ENCODE data around the gene THBD.

Gene THBD

DNA sequence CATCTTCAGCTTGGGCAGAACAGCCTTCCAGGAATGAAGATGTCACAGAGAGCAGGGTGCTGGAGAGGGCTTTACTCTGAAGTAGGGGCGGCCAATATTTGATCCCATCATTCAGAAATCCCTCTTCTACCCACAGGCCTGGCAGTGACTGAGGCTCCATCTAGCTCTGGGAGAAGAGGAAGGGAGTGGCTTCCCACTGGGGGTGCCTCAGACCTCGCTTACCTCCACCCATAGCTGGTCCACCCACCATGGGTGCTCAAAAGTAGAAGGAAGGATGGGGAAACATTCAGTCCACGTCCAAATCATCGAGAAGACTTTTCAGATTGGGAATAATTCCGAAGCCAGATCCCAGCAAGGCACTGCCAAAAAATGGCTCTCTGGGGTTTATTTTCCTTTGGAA is 11.8 kb upstream of the THBD start:
- no peak for DNase-seq

DNA sequence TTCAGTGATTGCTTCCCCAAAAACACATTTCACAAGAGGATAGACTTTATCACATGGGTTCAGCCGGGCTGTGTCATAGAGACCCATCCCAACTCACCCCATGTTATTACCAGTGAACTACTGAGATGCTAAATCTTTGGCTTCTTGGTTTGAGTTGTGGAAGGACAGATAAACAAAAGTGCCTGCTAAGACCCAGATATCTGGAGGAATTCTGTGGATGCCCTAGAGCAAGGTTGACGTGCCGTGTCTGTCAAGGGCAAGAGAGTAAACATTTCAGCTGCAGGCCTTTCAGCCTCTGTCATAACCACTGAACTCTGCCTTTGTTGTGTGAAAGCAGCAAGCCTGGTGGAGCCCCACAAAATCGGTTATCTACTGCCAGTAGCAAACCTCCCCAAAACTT is 11.2 kb upstream of the THBD start:
- DNase-seq, result no peak

DNA sequence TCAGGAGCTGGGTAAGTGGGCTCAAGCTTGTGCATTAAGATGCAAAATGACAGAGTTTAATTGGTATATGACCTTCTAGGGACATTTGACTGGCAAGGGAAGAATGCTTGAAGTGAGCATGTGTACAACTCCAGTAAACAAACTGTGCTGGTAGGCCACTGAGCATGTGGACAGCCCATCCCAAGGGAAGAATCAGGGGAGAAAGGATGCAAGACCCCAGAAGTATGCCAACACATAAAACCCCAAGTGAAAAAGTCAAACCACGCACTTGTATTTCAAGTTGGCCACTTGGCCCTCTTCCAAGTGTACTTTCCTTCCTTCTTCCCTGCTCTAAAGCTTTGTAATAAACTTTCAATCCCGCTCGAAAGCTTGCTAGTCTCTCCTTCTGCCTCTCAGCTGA is 10.4 kb upstream of the THBD start:
- no peak for DNase-seq

DNA sequence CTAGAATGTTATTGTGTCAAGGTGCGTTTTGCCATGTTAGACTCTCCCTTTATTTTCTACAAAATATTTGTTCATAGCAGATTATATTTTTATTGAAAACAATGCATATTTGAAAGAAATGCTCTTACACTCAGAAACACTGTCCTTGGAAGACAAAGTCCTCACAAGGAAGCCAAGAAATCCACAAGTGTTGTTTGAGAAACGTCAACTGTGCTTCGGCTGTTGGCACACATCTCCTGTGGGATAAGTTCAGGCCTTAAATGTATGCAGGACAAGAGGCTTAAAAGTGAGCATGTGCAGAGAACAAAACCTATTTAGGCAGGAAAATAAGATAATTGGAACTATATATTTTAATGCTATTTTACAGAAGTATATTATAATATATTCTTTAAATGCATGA is 9.5 kb upstream of the THBD start:
- no peak for DNase-seq

DNA sequence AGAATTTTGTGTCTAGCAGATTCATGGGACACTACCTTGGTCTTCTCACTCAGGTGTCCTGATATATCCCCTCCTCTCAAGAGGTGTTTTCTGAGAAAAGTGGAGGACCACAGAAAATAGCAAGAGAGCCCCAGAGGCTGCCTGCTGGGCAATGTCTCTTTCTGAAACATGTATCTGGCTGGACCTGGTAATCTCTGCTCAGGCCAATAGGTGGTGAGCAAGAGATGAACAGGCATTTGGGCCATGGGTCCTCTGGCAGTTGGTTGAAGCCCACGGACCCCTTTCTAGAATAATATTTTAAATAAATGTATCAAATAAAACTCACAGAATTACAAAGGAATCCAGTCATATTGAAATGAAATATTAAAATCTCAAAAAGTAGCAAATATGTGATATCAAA is 8.8 kb upstream of the THBD start:
- DNase-seq, result no peak

DNA sequence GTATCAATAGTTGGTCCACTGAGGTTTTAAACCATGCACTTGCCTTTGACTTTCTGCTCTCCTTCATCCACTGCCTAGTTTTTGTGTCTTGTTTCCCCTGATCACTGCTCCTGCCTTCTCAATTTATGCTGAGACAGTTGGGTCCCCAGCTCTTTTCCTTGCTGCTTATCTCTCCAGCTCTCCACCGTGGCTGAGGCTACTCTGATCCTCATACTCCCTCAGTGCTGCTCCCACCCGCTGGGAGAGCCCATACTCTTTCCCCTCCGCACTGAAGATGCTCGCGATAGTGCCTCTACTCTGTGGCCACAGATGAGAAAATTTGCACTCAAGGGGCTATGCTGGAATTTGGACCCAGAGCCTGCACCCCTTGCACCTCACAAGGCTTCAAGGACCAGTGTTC is 3.4 kb upstream of the THBD start:
- DNase-seq, result no peak

DNA sequence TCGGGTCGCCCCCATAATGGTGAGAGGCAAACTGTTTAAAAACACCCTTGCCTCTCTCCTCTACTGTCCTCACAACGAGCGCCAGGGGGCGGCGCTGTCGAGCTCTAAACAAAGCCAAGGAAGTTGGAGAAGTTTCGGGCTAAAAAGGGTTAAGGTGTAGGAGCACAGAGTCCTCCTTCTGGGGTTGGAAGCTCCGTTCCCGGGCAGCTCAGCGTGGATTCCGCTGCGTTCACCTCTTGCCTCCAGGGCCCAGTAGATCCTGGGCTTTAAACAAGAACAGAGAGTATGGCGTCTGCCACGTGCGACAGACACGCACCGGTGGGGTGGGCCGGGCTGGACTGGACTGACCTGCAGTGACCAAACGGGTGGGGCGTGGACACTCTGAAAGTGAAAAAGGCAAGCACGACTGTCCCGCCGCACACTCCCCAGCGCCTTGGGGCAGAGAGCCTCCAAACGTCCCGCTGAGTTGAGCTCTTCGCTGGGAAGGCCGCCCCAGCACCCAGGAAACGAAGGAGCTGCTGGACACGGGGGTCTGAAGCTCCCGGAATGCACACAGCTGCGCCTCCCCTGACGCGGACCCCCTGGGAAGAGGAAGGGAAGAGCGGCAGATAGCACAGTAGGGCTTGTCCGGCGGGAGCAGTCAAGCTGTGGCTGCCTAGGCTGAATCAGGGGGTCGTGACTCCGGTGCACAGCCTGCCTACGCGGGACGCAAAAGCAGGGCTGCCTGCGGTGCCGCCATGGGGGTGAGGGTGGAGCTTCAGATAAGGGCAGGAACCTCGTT is 1.6 kb upstream of the THBD start:
- DNase-seq, result no peak

DNA sequence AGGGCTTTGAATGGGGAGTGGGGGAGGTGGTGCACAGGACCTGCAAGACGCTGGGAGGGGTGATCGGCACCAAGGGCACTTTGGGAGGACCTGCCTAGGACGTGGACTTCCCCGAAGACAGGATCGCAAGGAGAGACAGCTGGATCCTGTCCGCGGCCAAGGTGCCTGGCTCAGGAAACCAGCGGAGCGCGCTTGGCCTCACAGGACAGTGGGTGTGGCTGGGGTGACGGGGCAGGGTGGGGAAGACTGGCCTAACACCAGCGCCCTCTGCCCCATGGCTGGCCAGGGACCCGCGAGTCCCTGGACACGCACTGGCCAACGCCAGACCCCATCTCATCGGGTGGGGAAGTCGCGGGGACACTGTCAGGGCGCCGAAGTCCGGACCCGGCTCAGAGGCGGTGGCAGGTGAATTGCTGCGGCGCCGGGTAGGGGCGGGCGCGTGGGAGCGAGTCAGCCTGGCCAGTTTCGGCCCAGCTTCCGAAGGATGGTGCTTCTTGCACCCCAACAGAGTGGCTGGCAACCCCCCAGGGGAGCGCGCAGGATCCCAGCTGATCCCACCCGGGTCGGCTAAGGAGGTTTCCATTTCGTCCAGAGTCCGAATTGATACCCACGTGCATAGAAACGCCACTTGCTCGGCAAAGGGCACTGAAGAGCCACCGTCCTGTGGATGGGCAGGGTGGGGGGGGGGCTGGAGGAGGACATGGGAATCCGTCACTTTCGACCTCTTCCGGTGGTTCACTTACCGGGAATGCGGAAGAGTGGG is 785 bp upstream of the THBD start:
- DNase-seq, result no peak

DNA sequence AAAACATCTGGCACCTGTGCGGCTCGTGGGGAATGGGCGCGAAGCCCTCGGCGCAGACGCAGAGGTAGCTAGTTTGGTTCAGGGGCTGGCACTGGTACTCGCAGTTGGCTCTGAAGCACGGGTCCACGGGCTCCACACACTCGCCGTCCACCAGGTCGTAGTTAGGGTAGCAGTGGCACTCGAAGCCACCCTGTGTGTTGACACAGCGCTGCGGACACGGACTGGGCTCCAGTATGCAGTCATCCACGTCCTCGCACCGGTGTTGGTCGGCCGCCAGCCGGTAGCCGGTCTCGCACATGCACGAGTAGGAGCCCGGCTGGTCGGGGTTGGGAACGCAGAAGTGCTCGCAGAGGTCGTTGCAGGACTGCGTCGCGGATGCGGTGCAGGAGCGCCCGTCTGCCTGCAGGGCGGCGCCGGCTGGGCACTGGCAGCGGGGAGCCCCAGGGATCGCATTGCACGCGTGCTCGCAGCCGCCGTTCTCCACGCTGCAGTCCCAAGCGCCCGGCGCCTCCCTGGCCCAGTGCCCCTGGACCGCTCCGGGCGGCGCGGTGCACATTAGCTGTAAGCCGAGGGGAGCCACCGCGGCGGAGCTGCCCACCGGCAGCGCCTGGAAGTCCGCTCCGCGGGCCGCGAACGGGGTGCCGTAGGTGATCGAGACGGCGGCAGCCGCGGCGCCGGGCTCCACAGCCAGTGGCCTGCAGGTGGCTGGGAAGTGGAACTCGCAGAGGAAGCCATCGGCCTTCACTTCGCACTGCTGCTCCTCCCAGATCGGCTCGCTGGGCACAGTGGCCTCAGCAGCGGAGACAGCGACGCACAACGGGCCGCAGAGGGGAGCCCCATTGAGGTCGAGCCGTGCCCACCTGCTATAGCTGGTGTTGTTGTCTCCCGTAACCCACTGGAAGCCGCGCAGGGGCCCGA is 930 bp downstream of the THBD start:
- DNase-seq, result no peak

DNA sequence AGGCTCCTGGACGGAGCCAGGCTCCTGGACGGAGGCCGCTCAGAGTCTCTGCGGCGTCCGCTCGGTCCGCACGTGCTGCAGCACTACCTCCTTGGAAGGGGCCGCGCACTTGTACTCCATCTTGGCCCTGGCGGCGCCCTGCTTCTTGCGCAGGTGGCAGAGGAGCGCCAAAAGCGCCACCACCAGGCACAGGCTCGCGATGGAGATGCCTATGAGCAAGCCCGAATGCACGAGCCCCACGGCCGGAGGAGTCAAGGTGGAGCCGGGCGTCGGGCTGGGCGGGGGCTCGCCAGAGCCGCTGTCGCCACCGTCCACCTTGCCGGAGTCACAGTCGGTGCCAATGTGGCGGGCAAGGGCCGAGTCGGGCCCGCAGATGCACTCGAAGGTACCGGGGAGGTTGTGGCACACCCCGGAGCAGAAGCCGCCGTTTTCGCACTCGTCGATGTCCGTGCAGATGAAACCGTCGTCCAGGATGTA is 1.7 kb downstream of the THBD start:
- no peak for DNase-seq

DNA sequence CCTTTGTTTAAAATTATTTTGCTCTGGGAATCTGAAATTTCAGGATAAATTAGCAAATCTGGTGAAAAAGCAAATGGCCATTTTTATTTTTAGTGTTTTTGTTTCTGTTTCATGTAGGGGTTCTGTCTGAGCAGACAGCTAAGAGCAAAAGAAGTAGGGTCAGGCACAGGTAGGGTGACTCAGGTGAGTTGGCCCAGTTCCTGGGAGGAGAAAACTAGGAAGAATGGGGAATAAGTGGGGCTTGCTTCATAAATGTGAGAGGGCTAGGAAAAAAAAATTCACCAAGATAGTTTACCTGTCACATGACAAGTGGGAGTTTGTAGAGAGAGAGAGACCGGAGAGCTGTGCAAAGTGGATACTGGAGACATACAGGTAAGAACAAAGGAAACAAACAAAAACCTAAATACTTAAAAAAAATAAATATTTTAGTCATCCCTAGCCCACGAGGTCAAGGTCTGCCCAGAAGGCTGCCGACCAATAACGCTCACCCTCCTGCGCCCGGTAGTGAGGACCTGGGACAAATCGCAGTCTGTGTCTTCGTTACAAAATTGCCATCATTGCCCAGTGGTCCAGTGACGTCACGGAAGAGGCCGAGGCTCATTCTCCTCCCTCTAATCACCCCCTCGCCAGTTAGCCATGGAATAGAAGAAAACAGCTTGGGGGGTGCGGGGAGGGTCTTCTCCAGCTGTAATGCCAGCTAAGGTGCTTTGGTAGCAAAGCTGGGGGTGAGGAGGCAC is 2.3 kb downstream of the THBD start:
- DNase-seq, result no peak

DNA sequence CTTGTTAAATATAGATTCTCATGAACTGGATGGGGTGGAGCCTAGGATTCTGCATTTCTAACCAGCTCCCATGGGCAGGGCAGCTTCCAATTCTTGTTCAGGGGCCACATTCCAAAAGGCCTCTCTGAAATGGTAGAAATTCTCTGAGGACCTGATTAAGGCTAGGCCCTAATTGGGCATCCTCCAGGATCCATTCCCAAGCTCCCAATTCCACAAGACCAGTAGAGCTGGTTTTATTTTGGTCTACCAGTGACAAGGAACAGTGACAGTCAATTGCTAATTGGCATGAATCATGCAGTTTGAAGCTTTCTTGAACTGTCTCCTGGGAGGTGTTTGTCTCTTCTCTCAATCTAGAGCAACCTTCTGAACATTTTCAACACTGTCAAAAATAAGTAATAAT is 3.0 kb downstream of the THBD start:
- no peak for DNase-seq

DNA sequence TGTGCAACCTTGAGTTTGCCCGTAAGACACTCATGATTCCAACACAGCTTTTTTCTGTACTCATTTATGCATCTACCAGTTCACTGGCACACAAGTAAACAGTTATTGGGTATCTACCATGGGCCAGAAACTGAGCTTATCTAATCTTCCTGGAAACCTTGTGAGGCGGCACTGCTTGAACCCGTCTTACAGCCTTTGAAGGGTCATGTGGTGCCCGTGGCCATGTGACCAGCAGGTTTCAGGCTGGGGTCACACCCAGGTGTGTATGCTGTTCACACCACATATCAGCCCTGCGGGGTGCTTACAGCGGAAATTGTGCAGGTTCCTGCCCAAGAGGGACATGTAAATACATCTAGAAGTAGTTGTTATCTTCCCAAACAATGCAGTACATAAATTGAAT is 6.1 kb downstream of the THBD start:
- DNase-seq, result no peak

DNA sequence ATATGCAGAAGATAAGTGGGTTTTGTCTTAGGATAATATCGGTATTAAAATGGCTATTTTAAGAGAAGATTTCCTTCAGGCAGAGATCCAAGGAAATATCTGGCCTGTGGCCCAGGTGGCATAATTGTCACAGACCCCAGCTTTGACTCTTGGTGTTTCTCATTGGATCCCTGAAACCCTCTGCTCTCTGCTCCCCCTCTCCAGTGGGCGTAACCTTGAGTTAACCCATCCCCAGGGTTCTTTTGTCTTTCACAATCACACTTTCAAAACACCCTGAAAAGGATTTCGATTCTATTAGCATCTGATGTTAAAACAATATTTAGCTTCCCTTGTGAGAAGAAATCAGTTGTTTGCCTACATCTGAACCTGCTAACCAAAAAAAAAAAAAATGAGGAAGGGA is 7.2 kb downstream of the THBD start:
- DNase-seq, result no peak

DNA sequence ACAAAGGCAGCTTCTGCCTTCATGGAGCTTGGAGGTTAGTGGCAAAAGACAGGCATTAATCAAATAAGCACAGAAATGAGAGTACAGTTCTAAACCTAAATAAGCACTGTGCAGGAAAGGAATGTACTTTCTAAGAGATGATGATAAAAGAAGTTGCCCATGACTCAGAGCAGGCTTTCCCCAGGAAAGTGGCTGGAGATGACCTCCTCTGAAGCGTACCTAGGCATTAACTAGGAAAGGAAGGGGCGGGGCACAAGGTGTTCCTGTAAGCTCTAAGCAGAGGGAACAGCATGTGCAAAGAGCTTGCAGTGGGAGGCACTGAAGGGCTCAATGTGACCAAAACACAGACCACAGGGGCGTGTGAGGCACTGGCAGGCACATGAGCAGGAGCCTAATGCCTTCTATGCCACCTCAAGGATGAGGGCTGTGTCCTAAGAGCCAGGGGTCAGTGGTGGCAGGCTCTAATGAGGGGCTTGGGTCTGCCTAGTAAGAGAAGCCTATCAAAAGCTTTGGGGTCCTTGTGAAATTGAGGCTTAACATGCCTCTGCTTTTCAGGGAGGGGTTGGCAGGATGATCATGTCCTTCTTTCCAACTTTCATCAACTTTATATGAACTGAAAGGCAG is 9.5 kb downstream of the THBD start:
- no peak for DNase-seq

DNA sequence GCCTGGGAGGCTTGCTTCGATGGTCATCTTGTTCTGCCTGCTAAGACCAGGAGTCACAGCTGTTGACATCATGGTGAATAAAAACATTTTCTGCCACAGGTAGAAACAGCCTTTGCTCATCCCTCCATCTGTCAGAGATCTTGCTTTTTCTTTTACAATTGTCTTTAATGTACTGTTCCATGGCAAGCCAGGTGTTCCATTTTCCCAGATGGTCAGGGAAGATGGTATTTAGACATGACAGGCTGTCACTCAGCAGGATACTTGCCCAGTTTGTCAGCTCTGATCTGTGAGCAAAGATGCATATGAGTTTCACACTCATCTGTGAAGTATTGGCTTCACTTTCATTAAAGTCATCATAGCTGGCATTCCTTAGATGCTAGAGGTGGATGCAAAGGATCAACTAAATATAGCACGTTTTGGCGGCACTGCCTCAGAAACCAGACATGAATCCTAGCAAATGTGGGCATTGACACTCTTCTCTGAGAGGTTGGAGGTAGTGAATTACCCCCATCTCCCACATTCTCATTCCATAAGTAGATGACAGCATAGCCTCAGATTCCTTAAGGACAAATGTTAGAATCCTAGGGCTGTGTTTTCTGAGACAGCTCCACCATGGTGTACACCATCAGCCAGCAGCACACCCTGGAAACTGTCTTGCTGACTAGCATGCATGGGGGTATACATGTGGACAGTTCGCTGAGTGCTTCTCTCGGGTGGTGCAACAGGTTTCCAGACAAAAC is 10.2 kb downstream of the THBD start:
- DNase-seq, result no peak

DNA sequence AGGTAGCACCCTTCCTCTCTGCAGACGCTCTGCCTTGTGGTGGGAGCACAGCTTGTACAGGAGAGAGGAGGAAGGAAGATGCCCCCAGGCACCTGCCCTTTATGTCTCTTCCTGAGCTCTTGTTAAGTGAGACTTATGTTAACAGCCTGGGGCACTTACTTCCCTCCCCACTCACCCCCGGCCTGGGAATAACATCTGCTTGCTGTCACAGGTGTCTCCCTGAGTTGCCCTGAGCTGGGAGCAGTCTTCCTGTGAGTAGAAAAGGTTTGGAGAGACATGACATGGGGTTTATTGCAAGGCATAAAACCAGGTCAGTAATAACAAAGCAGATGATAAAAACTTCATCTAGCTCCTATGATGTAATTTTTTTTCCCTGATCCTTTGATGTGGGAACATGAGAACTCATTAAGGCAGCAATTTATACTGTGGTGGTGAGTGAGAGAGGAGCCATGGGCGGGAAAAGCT is 12.4 kb downstream of the THBD start:
- DNase-seq, result no peak

DNA sequence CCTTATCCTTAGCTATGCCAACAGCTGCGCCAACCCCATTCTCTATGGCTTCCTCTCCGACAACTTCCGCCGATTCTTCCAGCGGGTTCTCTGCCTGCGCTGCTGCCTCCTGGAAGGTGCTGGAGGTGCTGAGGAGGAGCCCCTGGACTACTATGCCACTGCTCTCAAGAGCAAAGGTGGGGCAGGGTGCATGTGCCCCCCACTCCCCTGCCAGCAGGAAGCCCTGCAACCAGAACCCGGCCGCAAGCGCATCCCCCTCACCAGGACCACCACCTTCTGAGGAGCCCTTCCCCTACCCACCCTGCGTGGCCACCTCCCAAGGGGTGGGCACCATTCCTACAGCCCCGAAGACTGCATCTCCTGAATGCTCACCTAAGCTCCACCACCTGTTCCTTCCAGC is 13.1 kb downstream of the THBD start:
- DNase-seq, result no peak

DNA sequence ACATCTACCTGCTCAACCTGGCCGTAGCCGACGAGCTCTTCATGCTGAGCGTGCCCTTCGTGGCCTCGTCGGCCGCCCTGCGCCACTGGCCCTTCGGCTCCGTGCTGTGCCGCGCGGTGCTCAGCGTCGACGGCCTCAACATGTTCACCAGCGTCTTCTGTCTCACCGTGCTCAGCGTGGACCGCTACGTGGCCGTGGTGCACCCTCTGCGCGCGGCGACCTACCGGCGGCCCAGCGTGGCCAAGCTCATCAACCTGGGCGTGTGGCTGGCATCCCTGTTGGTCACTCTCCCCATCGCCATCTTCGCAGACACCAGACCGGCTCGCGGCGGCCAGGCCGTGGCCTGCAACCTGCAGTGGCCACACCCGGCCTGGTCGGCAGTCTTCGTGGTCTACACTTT is 13.7 kb downstream of the THBD start:
- DNase-seq, result no peak

DNA sequence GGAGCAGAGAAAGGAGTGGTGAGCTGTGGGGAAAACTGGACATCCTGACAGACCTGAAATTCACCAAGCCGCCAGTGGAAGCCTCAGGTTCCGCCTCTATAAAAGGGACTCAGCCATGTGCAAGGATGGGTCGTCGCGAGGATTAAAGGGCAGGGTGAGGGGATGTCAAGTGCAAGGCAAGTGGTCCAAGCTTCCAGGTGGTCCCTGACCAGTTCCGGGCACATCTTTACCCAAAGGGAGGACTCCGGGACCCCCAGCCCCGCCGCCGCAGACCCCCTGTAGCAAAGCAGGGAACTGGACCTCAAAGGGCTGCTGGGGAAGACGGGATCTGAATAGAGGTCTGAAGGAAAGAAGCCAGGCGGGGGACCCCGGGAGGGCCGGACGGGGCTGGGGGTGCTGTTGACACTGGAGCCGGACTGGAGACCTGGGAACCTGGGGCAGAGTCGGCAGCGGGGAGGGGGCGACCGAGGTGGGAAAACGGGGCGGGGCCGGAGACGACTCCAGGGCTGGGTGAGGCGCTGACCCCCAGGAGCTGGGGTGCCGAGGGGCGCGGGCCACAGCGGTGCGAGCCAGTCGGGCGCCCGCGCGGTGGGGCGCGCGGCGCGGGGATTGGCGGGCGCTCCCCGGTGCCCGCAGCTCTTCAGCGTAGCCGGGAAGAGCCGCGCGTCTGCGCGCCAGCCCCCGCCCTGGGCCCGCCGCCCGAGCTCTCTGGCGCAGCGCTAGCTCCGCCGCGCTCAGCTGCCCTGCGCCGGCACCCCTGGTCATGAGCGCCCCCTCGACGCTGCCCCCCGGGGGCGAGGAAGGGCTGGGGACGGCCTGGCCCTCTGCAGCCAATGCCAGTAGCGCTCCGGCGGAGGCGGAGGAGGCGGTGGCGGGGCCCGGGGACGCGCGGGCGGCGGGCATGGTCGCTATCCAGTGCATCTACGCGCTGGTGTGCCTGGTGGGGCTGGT is 14.5 kb downstream of the THBD start, which contains the start of gene SSTR4:
Gene SSTR4, plus strand, starts transcription at position 592 of the 951 bp plus-strand sequence. Its CDS starts 172 bp downstream, at position 764.
- DNase-seq, result no peak
